ENCODE data around the gene UQCRC1.

Gene UQCRC1

DNA sequence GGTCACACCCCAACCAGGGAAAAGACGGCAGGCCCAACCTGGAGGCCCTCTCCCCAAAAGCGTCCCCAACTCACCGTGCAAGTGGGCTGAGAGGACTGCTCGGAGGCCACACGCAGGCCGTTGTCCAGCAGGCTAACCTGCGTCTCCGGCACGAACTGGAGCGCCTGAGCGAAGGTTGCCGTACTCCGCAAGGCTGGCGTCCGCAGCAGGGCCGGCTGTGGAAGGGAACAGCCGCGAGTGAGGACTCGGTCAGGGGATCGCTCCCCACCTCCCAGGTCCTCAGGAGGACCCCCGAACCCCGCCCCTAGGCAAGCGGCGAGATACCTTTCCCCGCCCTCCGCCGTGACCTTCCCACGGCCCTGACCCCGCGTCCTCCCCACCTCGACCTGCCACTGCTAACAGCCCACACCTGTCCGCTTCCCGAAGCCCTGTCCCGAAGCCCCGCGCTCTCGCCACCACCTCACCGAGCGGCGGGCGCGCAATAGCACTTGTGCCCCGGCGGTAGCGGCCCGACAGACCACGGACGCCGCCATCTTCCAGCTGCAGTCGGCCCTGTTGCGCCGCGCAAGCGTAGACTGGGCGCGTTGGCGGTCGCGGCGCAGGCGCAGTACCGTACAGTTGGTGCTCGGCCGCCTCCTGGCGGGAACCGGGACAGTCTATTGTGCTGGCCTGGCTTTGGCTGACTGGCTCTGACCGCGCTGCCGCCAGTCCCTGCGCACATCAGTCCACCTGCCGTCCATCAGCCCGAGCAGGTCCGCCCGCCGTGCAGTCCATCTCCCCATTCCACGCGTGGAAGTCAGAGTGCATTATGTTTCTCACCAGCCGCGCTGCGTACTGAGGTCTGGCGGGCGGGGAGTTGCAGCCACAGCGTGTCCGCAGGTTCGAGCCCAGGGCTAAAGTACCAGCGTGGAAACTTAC is at the start of gene UQCRC1:
Gene UQCRC1, minus strand, starts transcription at position 559 of the 918 bp plus-strand sequence. Its CDS starts 26 bp downstream, at position 533.
- peak in 55 of 56 donors; percentile 15 to 93 (median 84) for DNase-seq

DNA sequence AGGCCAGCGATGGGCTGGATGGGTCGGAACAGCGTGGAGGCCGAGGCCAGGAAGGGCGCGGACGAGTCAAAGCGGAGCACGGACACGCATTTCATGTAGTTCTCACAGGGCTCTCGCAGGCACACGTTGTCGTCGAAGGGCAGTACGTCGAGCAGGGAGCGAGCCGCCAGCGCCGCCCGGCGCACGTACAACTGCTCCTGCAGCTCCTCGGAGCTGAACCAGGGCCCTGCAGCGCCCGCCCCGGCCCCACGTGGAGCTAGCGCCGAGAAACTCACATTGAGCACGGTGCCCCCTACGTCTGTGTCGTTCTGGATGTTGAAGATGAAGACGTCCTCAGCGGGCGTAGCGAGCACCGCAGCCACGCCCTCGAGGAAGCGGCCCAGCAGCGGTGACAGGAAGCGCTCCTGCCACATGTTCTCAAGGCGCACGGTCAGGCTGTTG is 47.4 kb upstream of the UQCRC1 start:
- DNase-seq: no peak

DNA sequence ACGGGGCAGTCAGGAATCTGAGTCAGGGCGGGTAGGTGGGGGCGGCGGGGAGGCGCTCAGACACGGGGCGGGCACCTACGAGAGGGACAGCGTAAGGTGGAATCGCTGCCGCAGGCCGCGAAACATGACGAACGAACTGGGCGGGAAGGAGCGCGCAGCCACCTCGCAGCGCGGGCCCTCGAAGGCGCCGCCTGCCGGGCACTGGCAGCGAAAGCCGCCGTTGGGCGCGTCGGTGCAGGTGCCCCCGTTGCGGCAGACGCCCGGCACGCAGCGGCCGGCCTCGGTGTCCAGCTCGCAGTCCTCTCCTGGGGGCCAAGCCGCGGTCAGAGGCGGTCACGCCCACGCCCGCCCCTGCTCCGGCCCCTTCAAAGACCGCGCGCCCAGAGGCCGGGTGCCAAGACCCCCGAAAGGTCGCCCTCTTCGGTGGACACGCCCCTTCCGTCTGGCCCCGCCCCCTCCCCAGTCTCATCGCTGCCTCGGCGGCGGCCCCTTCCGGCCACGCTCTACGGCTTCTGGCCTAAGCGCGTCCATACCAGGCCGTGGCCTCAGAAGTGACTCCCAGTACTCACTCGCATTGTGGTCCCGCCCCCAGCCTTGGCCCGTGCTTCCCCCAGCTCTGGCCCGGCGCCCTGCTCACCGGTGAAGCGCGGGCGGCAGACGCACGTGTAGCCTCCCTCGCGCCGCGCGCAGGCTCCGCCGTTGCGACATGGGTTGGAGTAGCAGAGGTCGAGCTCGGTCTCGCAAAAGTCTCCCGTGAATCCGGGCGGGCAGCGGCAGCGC is 46.8 kb upstream of the UQCRC1 start:
- DNase-seq: peak in 36 of 56 donors; percentile 4 to 70 (median 22)

DNA sequence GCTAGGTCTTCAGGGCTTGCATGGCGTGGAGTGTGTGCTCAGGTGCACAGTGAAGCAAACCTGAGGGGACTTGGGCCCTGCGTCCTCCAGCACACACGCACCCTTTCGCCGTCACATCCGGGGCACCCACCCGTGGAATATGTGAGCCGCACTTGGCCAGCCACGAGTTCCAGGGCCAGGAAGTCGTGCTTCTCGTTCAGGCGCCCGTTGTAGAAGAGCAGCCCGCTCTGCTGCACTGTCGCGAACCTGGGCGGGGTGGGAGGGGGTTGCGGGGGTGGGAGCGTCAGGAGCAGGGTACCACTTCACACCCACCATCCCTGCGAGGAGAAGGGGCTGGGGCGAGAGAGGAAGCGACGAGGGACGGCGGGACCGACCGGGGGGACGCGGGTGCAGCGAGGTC is 46.2 kb upstream of the UQCRC1 start:
- DNase-seq: no peak

DNA sequence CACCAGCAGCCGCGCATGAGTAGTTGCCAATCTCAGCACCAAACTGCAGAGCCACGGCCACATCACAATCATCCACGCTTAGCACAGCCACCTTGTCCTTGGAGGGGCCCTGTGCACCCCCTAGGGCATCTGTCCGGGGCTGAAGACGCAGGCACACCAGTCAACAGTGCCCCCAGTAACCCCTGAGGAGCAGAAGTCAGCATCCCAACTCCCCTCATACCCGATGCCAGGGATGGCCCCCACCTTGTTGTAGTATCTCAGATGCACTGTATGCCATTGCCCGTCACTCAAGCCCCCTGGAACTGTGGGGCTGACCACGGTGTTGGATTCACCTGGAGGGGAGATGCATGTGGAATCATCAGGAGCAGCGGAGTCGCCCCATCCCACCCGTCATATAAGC is 45.6 kb upstream of the UQCRC1 start:
- no peak for DNase-seq

DNA sequence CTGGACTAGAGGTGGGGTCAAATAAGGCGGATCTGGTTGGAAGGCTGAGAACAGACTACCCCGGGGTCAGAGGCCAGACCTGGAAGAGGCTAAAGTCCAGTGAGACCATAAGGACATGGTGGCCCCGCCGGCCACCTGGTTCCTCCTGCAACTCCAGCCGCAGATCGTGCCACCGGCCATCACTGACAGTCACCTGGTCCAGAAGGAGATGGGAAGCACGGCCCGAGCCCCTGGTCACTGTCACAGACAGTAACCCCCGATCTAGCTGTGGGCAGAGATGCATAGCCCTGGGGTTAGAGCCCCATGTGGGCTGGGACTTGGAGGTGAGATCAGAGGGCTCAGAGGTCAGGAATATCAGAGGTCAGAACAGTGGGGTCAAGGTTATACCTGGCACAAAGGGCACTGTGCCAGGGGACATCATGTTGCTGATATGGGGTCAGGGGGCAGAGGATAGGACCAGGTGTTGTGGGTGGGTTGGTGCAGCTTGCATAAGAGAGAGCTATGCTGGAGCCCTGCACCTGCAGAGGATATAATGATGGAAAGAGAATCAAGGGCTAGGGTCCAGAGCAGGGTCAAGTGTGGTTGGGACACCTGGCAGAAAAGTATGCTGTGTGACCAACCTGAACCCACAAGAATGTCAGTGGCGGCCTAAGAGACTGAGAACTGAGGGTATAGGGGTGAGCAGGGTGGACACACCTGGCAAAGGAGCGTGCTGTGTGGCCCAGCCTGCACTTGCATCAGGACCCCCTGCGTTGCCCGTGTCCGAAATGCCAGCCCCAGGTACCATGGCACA is 43.7 kb upstream of the UQCRC1 start:
- no peak for DNase-seq

DNA sequence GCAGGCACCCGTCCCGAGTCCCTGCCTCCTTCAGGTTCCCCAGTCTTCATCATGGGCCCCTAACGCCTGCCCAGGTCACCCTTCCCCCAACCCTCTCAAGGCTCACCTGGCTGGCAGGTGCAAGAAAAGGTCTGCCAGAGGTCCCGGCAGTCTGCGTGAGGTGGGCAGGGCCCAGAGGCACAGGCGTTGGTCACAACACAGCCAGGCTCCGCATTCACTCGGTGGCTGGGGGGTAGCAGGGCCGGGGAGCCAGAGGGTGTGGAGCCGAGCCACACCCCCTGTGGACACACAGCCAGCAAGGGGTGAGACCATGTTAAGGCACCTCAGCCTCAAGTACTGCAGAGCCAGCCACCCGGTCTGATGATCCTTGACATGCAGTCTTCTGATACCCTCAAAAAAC is 42.3 kb upstream of the UQCRC1 start:
- no peak for DNase-seq

DNA sequence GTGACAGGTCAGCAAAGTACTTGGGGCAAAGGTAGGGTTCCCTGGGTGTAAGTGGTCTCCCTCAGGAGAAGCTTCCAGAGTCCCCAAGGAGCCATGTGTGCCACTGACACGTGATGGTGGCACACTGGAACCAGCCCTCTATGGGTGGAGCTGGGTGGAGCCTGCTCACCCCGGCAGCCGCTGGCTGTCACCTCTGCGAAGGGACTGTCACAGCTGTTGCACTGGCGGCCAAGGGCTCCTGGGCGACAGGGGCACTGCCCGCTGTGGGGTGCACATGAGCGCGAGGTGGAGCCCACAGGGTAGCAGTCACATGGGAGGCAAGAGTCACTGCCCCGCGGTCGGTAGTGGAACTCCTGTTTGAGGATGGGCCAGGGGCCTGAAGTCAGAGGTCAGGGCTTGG is 41.3 kb upstream of the UQCRC1 start:
- no peak for DNase-seq

DNA sequence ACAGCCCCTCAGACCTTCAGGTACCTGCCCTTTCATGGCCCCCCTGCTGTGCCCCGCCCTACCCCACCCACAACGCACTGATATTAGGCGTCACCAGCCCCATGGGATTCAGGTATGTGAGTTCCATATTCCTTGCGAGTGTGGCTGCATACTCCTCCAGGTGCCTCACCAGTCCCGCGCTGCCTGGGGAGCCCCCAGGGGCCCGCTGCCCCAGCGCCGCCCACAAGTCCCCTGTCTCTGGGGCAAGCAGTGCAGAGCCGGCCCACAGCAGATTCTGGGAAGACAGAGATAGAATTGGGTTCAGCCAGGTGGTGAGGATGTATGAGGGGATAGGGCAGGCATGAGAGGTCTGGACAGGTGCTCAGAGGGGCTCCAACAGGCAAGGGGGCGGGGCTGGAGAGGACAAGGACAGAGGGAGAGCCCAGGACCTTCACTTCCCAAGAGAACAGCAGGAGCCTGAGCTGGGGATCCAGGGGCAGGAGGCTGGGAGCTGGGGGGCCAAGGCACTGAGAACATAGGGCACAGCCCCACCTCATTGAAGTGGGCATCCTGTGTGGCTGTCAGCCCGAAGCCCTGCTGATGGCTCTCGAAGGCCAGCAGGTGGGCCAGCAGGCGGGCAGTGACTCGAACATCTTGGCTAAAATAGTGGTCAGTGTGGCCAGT is 38.9 kb upstream of the UQCRC1 start:
- DNase-seq: no peak

DNA sequence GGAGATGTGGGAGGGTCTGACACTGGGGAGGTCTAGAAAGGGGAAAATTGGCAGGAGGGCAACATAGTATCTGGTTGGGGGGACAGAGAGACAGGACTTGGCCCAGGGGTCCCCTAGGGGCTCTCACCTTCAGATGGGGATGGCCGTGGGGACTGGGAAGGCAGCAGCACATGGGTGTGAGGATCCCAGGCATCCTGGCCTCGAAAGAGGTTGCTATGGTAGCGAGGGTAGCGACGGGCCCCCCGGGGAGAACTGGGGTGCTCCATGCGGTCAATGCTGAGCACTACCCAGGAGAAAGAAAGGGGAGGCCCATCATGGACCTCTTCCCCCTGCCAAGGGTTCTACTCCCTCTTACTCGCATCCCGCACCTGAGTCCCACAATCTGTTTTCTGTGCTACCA is 38.3 kb upstream of the UQCRC1 start:
- DNase-seq: no peak

DNA sequence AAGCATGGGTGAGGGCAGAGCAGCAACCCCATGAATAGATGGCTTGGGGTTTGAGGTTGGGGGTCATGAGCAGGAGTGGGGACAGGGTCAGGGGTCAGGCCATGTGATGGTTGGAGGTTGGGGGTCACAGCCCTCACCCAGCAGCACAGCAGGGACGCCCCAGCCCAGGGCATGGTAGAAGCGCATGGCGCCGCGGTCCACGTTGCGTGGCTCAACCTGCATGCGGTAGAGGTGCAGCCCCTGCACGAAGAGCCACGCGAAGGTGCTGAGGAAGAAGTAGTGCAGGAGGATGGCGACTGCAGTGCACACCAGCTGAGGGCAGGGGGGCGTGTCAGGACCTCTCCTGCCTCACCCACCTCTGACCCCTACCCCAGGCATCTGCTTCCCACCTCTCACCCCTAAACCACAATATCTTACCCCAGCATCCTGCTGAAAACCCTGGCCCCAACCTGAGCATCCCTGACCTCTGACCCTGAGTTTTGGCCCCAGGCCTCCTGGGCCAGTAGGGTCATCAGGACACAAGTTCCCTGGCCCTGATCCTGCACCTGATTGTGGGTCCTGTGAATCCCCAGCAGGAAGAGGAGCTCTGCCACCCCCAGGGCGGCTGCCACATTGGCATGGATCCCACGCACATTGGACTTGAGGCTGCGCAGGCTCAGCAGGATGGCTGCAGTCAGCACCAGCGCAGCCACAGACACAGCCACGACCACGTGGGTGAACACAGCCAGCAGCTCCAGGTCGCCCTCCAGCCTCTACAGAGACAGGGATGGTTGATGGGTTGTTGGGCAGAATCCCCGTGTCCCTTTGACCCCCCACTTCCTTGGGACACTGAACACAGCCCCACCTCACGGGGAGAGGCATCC is 35.7 kb upstream of the UQCRC1 start:
- no peak for DNase-seq

DNA sequence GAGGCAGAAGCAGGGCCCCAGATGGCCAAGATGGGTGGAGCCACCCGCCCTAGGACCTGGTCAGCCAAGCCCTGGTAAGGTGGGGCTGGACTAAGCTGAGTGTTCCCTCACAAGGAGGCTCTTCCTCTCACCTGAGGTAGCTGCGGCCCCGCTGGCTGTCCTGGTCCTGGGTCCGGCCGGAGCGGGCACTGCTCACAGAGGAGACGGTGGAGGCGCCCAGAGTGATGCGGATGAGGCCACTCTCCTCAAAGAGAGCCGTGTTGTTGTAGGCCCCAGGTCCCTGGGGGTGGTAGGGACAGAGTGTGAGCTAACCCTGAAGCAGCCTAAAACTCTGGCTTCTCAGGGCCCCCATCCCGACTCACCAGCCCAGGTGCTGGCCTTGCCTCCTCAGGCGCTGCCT is 33.2 kb upstream of the UQCRC1 start:
- DNase-seq: no peak

DNA sequence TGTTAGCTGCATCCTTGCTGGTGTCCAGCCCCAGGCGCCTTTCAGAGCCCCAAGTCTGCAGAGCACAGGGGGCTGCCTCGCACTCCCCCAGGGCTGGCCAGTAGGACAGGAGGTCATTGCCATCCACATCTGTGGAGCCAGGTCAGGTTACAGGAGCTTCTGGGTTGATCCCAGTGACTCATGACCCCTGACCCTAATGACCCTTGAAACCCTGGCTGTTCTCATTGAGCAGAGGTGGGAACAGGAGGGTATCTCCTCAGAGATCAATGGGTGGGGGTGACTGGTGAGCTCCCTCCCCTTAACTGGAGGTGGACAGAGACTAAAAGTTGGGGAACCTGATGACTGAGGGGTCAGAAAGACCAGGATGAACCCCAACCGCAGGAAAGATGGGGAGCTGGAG is 31.9 kb upstream of the UQCRC1 start:
- DNase-seq: no peak

DNA sequence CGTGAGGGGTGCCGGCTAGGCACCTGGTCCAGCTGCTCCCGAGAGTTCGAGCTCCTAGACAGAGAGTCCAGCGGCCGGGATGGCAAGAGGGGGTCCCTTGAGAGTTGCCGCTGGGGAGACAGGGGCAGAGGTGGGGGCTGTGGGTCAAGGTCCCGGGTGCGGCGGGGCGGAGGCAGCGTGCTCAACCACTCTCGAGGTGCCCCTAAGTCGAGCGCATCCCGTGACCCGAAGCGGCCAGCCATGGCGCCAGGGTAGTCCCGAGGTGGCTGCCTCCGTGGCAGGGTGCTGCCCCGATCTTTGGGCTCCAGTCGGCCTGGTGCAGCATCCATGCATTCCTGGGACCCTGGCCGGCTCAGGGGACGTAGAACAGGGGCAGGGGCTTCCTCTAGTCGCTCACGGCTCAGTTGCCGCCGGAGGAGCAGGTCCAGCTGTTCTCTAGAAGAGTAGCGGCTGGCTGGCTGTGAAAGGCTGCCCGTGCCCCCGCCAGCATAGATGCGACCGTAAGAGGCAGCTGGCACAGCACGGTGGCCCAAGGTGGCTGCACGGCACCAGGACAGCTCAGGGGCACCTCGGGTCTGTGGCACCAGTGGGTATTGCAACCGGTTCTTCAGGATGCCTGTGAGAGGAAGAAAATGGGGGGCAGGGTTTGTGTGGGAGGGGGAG is 30.6 kb upstream of the UQCRC1 start:
- DNase-seq: no peak

DNA sequence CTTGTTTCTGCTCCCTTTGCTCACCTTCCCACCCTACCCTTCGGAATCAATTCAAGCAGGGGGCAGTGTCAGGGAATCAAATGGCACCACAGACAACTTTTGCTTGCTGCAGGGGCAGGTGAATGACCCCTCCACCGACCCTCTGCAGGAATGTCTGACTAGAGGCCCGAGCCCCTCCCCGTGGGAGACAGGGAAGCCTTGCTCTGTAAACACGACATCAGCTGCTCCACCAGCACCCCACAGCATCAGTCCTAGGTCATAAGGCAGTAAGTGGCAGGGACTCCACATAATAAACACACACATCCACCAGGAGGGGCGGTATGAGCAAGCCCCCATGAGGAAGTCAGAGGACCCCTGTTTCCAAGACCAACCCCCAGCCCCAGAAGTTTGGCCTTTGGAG is 27.9 kb upstream of the UQCRC1 start:
- no peak for DNase-seq

DNA sequence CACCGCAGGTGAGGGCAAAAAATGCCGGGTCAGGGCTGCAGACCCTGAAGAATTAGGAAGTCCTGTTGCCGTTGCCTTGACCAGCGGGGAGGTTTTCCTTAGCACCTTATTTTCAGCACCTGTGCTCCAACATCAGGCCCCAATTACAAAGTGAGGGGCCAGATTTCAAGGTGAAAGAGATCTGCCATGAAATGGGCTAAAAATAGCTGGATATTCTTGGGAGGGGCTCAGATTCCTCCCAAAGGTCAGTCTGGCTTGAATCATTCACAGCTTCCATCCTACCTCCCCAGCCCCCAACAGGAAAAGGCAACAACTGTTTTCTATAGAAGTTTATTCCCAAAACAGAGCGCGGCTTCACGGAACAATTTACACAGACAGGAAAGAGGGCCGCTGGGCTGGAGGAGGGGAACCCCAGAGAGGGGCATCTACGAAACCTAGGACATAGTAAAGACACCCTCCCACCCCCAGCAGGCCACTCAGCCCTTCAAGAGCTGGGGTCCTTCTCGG is 26.8 kb upstream of the UQCRC1 start:
- no peak for DNase-seq

DNA sequence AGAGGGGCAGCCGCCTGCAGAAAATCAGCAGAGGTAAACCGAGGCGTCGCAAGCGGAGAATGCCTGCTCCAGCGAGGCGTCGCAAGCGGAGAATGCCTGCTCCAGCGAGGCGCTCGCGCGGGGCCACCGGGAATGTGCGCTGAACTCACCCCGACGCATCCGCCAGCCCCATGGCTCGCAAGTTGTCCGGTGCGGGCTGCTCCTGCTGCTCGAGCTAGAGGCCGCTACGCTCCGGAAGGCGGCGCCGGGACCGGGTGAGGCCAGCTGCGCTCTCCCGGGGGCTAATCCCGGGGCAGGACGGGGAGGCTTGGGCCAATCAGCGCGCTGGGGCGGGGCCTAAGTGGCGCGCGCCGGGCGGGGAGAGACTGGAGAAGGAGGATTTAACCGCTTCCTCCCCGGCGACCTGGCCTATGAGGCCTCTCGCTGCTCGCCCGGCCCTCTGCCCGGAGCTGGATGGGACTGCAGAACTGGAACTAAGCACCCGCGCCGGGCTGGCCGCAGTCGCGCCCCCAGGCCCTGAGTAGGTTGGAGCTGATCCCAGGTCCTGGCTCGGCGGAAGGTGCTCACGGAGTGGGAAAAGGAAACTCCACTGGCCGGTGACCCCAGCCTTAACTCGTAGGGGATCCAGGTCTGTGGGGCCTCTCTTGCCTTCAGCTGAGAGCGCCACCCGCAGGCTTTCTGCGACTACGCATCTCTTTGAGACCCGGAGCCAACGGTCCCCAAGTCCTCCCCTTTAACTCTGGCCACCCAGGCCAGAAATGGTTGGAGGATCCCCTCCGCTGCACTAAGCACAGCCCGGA is 26.0 kb upstream of the UQCRC1 start, which contains the start of gene SLC26A6:
Gene SLC26A6, minus strand, starts transcription at position 240 of the 800 bp plus-strand sequence. Its CDS starts 68 bp downstream, at position 172.
- DNase-seq: peak; percentile 55 to 99 (median 94)

DNA sequence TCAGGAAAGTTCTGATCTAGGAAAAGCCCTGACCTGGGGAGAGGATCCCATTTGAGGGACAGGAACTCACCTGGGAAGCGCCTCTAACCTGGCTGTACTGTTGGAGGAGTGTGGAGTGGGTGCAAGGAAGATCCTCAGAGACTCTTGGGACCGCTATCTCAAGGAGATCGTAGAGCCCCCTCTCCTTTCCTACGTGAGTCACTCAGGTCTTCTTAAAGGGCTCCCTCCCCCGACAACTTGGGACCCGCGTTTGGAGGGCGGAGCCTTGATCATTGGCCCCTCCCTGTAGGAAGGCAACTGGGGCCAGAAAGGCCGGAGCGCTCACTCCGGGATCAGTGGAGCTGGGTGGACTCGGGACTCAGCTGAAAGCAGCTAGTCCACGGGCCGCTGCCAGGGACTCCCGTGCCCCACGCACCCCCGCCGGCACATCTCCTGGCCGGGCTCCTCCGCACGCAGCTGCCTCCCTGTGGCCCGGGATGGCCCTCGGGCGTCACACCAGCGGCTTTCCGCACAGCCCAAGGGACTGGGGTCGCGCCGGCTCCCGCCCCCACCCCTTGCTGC is 25.3 kb upstream of the UQCRC1 start:
- DNase-seq: peak in 22 of 56 donors; percentile 6 to 61 (median 30)

Measured in nucleus accumbens (tissue), 56 donors.